HEK293 (cell line): ENCODE results near the gene ANTXR1.

ENCODE experiments used
- CTCF ChIP-seq: fragments of 450-650 bp; formaldehyde crosslinking; IDR thresholded peaks from 2 replicates; pipeline ENCODE4 v1.5.1; 2016; ENCODE audit warnings: missing biosample characterization, missing genetic modification characterization
- ZNF121 ChIP-seq: fragments of 450-650 bp; formaldehyde crosslinking; IDR thresholded peaks from 2 replicates; pipeline ENCODE4 v1.5.1; 2016; ENCODE audit warnings: missing biosample characterization, missing genetic modification characterization
- ZNF23 ChIP-seq: fragments of 450-650 bp; formaldehyde crosslinking; IDR thresholded peaks from 2 replicates; pipeline ENCODE4 v1.5.1; 2016; ENCODE audit warnings: missing biosample characterization, missing genetic modification characterization, borderline replicate concordance
- ZSCAN30 ChIP-seq: fragments of 450-650 bp; IDR thresholded peaks from 2 replicates; pipeline ENCODE4 v1.5.1; 2018; ENCODE audit warnings: missing biosample characterization, mild to moderate bottlenecking, missing genetic modification characterization, moderate library complexity
- TF ChIP-seq, protein P1 (sequence below): fragments of 450-650 bp; formaldehyde crosslinking; IDR thresholded peaks from 2 replicates; pipeline ENCODE4 v1.5.1; 2017; ENCODE audit warnings: missing biosample characterization, missing genetic modification characterization
- TF ChIP-seq, protein P2 (sequence below): fragments of 450-650 bp; formaldehyde crosslinking; IDR thresholded peaks from 2 replicates; pipeline ENCODE4 v1.5.1; 2016; ENCODE audit warnings: missing biosample characterization, missing genetic modification characterization
- TF ChIP-seq, protein P3 (sequence below): fragments of 450-650 bp; formaldehyde crosslinking; IDR thresholded peaks from 2 replicates; pipeline ENCODE4 v1.5.1; 2016; ENCODE audit warnings: missing biosample characterization, missing genetic modification characterization

DNA sequence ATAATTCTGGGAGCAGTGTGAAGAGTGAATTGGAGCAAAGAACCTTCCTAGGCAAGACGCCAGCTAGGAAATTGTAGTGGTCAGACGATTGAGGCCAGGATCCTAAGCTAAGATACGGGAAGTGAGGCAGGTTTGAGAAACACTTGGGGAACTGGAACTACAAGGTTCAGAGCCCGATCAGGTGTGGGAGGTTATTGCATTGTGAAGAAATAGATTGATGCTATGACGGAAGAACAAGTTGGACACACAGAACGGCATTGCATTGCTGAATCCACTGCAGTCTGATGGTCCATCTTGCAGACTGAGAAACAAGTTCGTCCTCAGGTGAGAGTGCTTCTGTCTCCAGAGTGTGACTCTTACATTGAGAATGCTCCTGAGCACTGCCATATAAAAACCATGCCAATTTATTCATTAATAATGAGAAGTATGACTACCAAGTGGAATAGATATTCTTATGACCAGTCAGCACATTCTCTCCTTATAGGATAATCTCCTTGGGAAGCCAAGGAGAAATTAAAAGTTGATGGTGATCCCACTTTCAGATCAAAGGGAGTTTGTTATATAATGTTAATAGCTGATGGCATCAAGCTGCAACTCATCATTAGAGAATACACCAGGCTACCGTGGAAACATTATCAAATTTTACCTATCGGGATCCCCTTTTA lies 30.9 kb downstream of the ANTXR1 start:
- TF ChIP-seq CTCF (tag by site-specific recombination): no peak
- TF ChIP-seq ZNF23 (tag by site-specific recombination): no peak
- TF ChIP-seq ZSCAN30 (tag by site-specific recombination): no peak
- TF ChIP-seq, protein P1, sequence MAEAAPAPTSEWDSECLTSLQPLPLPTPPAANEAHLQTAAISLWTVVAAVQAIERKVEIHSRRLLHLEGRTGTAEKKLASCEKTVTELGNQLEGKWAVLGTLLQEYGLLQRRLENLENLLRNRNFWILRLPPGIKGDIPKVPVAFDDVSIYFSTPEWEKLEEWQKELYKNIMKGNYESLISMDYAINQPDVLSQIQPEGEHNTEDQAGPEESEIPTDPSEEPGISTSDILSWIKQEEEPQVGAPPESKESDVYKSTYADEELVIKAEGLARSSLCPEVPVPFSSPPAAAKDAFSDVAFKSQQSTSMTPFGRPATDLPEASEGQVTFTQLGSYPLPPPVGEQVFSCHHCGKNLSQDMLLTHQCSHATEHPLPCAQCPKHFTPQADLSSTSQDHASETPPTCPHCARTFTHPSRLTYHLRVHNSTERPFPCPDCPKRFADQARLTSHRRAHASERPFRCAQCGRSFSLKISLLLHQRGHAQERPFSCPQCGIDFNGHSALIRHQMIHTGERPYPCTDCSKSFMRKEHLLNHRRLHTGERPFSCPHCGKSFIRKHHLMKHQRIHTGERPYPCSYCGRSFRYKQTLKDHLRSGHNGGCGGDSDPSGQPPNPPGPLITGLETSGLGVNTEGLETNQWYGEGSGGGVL (tag by site-specific recombination): no peak
- TF ChIP-seq ZNF121 (tag by site-specific recombination): no peak
- TF ChIP-seq, protein P2, sequence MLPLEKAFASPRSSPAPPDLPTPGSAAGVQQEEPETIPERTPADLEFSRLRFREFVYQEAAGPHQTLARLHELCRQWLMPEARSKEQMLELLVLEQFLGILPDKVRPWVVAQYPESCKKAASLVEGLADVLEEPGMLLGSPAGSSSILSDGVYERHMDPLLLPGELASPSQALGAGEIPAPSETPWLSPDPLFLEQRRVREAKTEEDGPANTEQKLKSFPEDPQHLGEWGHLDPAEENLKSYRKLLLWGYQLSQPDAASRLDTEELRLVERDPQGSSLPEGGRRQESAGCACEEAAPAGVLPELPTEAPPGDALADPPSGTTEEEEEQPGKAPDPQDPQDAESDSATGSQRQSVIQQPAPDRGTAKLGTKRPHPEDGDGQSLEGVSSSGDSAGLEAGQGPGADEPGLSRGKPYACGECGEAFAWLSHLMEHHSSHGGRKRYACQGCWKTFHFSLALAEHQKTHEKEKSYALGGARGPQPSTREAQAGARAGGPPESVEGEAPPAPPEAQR (tag by site-specific recombination): no peak
- TF ChIP-seq, protein P3, sequence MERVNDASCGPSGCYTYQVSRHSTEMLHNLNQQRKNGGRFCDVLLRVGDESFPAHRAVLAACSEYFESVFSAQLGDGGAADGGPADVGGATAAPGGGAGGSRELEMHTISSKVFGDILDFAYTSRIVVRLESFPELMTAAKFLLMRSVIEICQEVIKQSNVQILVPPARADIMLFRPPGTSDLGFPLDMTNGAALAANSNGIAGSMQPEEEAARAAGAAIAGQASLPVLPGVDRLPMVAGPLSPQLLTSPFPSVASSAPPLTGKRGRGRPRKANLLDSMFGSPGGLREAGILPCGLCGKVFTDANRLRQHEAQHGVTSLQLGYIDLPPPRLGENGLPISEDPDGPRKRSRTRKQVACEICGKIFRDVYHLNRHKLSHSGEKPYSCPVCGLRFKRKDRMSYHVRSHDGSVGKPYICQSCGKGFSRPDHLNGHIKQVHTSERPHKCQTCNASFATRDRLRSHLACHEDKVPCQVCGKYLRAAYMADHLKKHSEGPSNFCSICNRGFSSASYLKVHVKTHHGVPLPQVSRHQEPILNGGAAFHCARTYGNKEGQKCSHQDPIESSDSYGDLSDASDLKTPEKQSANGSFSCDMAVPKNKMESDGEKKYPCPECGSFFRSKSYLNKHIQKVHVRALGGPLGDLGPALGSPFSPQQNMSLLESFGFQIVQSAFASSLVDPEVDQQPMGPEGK (tag by site-specific recombination): no peak
